Stimulated activated naive CD8-positive, alpha-beta T cell treated with anti-CD3 and anti-CD28 coated beads, Interleukin-15, Interleukin-2, amounts not matched to agents 100 U/mL and 50 U/mL, for 24 hours (primary cell): ENCODE results near the gene DMKN.
A peak's percentile ranks its signal among the peaks of the same experiment; 100 is the strongest.

ENCODE experiments used
- ATAC-seq: fragments of 150-1000 bp; cut with Tn5 transposase; one replicate; pipeline ENCODE4 v1.10.0; 2021
- DNase-seq: peaks from one replicate; pipeline ENCODE4 v3.0.0; 2021

DMKN gene

DNA sequence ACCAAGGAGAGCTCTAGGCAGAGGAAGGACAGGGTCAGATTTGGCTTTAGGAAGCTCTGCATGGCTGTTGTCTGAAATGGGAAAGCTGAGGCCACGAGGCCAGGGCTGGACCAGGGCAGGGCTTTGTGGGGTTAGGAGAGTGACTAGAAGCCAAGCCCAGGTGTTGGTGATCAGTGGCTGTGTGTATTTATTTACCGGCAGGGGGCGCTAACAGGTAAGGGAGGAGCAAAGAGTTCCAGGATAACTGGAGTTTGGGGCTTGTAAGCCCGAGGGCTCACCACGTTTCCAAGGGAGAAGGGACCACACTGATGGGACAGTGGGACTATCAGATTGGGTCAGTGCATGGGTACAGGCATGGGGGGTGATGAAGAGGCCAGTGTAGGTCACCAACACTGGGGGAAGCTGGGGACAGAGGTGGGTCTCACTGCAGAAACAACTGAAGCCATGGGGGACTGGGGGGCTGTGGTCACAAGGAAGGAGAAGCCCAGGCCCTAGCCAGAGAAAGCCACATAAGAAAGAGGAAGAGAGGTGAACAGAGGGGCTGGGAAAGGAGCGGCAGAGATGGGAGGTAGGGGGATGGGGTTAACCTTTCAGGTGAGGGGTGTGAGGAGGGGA lies 35.8 kb upstream of the DMKN start:
- ATAC-seq (no peak), DNase-seq (peak; percentile 63)

DNA sequence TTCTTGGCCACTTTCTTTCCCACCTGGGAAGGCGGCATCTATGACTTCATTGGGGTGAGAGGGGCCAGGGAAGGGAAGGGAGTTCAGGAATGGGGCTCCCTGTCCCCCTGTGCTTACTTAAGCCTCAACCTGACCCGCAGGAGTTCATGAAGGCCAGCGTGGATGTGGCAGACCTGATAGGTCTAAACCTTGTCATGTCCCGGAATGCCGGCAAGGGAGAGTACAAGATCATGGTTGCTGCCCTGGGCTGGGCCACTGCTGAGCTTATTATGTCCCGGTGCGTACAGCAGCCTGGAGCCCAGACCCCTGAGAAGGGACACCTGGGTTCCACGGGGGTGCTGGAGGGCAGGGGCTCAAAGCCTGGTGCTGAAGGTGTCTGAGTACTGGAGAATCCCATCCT lies 33.1 kb upstream of the DMKN start:
- no peak for DNase-seq
- ATAC-seq, result no peak

DNA sequence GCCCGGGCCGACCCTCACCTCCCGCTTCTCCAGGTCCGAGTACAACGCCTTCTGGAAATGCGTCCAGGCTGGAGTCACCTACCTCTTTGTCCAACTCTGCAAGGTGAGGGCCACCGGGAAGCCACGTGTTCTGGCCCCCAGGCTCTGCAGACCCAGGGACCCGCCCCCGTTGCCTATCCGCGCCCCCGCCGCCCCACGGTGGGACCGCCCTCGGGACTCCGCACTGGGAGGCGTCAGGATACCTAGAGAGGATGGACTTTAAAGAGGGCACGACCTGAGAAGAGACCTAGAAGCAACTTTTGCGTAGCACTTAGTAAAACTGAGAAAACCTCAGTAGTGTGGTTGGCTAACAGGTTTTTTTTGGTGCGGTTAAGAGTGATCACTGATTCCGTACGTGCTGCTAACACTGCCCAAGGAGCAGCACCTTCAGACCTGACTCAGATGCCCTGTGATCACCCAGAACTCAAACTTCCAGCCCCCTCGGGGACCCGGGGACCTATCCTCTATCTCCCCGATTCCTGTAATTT lies 32.5 kb upstream of the DMKN start:
- peak; percentile 79 for DNase-seq
- ATAC-seq, result peak; percentile 81

DNA sequence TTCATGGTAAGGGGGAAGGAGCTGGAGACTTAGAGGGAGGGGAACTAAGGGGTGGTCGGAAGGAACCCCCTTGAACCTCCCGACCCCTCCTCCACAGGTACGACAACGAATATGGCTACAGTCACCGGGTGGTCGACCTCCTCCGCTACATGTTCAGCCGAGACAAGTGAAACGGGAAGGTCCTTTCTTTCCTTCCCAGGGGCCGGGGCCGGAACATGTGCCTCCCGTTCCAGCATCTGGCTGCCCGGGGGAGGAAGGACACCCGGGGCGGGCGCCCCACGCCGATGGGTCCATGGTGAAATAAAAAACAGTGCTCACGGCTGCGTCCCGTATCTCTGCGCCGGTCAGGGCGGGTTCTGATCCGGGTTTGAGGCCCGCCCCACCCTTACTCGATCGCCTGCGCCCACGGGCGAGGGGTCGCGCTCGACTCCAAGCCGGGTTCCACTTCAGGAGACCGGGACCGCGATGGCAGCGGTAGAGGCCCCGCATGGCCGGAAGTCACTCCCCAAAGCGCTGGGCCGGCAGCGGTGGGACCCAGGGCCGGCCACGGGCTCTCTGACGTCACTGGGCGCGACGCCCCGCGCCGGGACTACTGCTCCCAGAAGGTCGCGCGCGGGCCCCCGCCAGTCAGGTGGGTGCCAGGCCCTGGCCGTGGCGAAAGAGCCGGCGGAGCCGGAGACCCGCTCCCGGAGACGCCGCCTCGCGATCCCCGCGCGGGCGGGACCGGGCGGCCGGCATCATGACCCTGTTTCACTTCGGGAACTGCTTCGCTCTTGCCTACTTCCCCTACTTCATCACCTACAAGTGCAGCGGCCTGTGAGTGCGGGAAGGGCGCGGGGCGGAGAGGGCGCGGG lies 31.8 kb upstream of the DMKN start, which contains the start of gene TMEM147:
TMEM147 (plus strand) TSS at position 626 of the 854 bp plus-strand sequence; CDS start at position 740, 114 bp downstream.
- peak; percentile 87 for ATAC-seq
- DNase-seq, result peak; percentile 94

DNA sequence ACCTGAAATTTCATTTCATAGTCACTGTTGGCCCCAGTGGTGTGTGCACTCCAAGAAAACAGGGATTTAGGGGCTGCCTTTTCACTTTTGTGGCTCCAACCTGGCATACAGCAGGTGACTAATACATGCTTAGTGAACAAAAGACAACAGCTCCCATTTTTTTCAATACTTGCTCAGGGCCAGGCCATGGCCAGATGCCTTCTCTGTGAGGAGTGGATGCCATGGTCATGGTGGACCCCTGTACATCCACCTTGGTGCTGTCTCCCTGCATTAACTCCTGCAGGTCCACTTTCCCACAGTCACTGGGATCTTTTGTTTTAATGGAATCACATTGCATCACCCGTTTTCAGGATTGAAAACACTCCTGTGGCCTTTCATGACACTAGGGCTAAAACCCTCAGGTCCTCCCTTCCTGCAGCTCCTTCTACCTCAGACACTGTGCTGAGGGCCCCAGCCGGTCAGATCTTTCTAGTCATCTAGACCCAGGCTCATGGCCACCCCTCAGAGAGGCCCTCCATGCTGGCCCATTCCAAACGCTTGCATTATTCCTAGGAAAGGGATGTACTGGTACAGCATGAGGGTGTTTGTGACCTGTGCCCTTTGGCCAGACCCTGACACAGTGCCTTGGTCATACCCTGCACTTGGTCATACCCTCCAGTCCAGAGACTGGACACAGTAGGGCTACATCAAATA lies 30.8 kb upstream of the DMKN start:
- DNase-seq (no peak), ATAC-seq (no peak)

DNA sequence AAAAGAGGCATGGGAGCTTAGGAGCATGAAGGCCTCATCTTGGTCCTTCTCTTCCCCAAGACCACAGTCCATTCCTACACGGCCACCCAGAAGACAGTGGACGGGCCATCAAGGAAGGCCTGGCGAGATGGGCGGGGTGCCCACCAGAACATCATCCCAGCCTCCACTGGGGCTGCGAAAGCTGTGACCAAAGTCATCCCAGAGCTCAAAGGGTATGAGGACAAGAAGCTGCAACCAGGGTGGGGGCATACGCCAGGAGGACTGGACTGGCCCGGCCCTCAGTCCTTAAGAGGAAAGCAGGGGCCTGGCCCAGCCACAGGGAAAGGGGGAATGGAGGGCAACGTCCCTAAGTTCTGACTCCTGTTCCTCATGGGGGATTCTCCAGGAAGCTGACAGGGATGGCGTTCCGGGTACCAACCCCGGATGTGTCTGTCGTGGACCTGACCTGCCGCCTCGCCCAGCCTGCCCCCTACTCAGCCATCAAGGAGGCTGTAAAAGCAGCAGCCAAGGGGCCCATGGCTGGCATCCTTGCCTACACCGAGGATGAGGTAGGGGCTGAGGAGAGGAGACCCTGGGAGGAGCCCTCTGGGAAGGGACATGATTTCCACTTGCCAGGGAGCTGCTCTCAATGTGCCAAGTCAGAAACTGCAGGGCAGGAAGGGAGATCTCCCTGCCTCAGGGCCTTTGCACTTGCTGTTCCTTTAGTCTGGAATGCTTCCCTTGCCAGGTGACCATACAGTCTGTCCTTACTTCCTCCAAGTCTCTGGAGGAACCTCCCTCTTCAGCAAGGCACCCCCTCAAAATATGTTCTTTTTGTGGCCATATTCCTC lies 30.0 kb upstream of the DMKN start:
- no peak for DNase-seq
- no peak for ATAC-seq

DNA sequence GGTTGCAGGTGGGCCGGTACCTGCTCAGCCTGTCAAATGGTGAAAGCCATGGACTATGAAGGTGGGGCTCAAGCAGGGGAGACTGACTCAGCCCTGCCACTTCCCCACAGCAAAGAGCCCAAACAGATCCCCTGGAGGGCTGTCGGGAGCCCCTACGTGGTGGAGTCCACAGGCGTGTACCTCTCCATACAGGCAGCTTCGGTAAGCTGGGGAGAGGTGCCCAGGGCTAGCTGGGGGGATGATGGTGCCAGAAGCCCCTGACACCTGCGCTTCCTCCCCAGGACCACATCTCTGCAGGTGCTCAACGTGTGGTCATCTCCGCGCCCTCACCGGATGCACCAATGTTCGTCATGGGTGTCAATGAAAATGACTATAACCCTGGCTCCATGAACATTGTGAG lies 28.8 kb upstream of the DMKN start:
- ATAC-seq (no peak), DNase-seq (no peak)

DNA sequence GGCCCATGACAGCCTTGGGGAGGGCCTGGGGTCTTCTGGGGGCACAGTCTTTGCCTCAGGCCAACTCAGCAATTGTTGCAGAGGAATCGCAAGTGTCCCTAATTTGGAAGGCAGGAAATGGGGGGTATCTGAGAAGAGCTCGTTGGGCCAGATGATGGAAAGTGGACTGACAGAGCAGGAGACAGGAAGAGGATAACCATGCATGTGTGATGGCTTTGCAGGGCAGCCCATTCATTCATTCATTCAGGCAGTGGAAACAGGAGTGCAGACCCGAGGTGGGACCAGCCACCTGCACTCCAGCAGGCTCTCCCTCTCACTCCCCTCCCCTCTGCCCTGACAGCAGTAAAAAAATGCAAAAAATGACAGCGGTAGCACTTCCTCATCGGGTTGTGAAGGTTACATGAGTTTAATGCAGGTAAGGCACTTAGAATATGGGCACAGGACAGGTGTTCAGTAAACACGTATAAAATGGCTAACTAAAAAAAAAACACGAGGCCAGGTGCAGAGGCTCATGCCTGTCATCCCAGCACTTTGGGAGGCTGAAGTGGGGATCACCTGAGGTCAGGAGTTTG lies 27.0 kb upstream of the DMKN start:
- ATAC-seq (no peak), DNase-seq (no peak)

DNA sequence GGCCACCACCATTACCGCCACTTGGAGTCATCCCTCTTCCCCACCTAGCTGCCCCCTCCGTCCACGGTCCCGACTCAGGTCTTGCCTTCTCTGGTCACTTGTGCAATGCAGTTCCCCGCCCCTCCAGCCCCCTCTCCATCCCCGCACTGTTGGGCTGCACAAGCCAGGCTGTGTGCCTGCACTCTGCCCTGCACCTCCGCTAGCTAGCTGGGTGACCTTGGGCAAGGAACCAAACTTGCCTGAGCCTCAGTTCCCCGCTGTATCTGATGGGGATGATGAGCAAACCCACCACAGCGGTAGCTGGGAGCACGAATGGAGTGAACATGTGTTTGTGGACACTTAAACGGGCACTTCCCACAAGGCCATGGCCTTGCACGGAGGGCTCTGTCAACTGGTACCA lies 26.4 kb upstream of the DMKN start:
- no peak for DNase-seq
- no peak for ATAC-seq

DNA sequence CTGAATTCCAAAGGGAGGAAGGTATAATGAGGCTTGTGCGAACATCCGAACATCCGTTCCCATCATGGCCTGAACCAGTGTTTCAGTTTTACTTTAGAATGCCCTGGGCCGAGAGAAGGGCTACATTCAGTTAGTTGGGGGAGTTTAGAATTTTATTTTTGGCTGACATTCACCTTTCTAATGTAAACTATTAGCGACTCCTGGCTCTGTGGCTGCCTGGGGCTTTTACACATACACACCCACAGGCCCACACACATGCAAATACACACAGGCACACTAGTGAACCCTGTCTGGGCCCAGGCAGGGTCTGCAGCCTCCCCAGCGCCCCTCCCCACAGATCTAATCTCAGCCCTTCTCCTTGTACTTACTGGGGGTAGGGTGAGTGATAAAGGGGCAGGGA lies 25.9 kb upstream of the DMKN start:
- ATAC-seq, result no peak

DNA sequence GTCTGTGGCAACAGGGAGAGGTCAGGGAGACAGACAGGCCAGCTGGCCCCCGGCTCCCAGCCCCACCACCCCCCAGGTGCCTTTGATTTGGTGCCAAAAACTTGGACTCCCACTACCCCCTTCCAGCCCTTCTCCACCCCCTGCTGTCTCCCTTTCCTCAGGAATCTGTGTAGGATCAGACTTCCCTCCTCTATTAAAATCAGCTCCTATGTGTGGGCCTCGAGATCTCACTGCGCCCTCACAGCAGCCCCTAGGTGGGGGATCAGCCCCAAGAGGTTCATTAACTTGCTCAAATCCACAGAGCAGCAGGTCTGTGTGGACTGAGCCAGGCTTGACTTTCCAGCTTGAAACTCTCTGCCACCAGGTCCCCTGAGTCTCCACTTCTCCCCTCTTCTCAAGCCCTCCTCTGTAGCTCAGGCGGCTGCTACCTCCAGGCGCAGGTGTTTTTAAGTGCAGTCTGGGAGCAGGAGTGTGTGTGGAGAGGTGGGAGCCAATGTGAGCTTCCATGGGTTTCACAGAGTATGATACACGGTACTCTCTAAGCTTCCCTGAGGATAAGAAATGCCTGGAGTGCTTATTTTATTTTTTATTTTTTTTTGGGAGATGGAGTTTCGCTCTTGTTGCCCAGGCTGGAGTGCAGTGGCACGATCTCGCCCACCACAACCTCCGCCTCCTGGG lies 21.5 kb upstream of the DMKN start:
- no peak for DNase-seq
- ATAC-seq, result no peak

More for the DNA sequence above, 25.9 kb upstream of the DMKN start:
- DNase-seq, result no peak

DNA sequence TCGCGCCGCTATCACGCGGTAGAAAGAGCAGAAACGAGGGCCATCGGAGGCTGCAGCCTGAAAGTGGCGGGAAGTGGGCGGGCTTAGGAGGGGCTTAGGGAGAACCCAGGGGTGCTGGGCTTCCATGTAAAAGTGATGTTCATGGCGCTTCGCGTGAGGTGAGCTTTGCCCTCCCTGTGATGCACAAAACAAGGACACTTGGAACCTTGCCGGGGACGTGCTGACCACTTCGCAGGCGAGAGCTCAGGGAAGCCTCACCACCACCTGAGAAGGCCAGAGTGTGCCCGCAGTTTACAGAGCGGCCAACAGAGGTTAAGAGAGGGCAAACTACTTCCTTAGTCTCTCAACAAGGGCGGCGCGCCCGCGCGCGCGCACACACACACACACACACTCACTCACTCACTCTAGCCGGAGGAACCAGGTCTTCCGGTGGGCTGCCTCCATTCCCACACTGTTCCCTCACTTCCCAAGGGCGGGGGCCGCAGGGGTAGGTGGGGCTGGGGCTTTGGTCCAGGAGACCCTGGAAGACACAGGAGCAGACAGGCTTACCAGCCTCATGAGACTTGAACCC lies 20.5 kb upstream of the DMKN start:
- DNase-seq (peak; percentile 28), ATAC-seq (peak; percentile 67)

DNA sequence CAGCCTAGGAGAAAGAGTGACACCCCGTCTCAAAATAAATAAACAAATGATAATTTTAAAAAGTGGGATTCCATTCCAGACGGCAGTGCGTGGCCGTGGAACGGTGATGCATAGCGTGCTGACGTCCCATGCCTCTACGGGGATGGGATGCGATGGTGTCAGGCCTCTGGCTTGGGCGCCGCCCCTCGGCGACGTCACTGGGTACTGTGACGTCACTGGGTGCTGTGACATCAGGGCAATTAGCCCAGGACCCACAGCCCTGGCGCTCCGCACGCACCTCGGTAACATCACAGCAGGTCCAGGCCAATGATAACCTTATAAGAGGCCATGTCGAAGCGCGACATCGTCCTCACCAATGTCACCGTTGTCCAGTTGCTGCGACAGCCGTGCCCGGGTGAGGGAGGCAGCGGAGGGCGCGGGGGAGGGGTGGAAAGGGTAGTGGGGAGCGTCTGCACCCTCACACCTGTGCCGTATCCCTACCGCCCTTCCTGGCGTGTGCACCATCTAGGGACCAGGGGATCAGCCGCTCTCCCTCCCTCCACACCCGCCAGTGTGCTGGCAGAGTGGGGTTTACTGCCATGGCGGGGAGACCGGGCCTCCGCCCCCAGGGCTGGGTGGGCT lies 19.9 kb upstream of the DMKN start, which contains the start of gene GAPDHS:
GAPDHS (plus strand) TSS at position 256 of the 621 bp plus-strand sequence; CDS start at position 328, 72 bp downstream.
- no peak for DNase-seq
- ATAC-seq, result no peak

DNA sequence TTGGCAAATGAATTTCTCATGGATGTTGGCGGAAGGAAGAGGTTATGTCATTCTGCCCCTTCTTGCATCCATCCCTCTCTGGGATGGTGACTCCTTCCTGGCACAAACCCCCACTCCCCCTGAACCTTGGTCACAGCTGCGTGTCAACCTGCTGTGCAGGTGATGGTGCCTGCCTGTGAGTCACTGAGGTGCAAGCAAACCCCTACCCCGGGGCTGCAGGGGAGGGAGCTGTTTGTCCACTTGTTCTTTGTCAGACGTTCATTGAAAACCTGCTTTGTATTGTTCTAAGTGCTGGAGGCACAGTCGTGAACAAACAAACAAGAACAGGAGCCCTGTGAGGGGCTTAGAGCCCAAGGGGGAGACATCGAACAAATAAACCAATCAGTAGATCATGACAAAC lies 17.8 kb upstream of the DMKN start:
- no peak for DNase-seq
- no peak for ATAC-seq

DNA sequence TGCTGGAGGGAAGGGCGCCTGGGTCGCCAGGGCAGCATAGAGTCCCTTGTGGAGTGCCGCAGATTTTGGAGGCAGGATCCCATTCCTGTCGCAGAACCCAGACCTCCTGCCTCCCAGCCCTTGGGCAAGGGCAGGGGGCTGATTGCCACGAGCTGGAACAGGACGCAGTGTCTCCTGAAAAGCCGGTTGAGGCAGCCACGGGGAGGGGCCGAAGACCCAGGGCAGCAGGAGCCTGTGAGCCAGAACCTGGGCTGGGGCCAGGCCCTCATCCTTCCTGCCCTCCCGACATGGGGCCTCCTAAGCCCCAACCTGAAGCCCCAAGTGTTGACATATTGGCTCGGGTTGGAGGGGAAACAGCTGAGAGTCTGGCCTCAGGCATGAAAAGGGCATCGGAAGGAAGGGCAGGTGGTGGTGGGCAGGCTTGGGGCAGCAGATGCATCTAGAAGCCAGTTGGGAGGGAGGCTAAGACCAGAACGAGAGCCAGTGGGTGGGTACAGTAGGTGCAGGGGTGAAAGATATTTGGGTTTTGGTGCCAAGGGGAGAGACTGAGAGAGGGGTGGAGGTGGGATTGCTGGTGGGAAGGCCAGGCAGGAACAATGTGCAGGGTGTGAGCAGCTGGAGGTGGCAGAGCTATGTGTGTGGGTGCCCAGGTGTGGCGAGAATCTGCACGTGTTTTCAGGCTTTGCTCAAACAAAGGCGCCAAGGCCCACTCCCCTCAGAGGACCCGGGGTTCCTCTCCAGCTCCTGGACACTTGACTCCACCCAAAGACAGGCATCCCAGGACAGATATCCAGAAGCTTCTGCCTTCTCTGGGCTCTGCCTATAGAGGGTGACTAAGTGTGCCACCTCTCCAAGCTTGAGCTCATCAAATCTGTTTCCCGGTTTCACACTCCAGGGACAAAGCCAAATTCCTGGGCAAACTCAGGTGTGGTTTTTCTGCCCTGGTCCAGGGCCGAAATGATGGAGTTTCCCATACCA lies 16.1 kb upstream of the DMKN start:
- ATAC-seq (no peak), DNase-seq (no peak)

DNA sequence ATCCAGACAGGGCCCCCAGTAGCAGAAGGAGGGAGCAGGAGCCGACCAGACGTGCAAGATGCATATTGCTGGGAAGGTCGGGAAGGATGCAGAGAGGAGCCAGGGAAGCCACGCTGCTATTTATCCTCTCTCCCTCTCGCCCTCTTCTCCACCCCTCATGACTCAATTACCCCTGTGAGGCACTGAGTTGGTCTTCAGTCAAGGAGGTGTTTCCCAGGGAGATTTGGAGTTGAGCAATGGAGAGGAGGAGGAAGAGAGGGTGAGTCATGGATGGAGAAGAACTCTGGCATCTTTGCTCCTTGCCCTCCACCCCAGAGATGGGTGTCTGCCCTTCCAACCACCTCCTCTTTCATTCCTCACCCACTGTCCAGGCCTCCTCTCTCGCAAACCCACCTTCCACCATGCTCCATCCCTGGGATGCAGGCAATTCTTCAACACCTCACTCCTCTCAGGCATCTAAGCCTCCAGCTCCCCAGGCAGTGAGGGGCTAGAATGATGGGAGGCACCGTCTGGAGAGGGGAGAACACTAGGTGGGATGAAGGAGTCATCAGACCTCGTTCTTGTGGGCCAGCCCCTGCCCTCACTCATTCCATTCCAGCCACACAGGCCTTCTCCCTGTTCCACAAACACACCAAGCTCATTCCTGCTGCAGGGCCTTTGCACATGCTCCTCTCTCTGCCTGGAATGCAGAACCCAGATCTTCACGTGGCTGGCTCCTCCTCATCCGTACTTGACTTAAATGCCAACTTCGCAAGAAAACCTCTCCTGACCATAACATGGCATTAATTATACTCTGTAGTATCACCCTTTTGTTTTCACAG lies 15.0 kb upstream of the DMKN start, which contains the start of gene SBSN:
SBSN (minus strand) TSS at position 94 of the 821 bp plus-strand sequence; CDS start at position 64, 30 bp downstream.
- ATAC-seq (no peak), DNase-seq (no peak)

DNA sequence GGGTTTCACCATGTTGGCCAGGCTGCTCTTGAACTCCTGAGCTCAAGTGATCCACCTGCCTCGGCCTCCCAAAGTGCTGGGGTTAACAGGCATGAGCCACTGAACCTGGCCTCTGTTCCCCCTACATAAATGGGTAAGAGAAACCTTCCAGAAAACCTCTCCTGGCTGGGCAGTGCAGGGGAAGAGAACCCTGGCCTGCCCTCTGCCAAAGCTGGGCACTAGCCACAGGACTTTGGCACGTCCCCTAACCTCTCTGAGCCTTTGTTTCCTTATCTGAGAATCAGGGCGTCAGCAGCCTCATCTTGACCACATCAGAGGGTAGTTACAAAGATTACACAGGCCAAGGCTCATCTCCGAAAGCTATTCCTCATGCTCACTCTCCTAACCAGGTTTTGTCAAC lies 12.4 kb upstream of the DMKN start:
- no peak for ATAC-seq
- no peak for DNase-seq
